CD4-positive, alpha-beta T cell (primary cell): ENCODE measurements around the gene CLCN6. TPM values are rescaled to one million over a fixed set of nuclear protein-coding genes. Genes with fewer than 3 reads are reported as not detected.
A peak's percentile ranks its signal among the peaks of the same experiment; 100 is the strongest.

Experiments used
- ATAC-seq: fragments of 200-7000 bp; cut with Tn5 transposase; one replicate; pipeline ENCODE4 v1.10.0; 2022; ENCODE audit warnings: mild to moderate bottlenecking; ENCODE audit not compliant: poor library complexity
- CTCF ChIA-PET: fragments of 350-600 bp; sonication (Branson Sonifier 250); formaldehyde crosslinking; loops from one replicate; lab custom pipeline; 2021; ENCODE audit warnings: antibody characterized with exemption, inconsistent platforms; lab: Charles Lee
- POLR2A ChIA-PET: fragments of 350-600 bp; sonication (Branson Sonifier 250); formaldehyde crosslinking; loops from one replicate; lab custom pipeline; 2021; ENCODE audit warnings: antibody characterized with exemption, inconsistent platforms; lab: Charles Lee
- DNase-seq, 14 experiments: peaks; one replicate each; pipeline ENCODE4 v3.0.0-alpha.2; 2013 to 2020; ENCODE audit warnings: mixed read lengths in 2 of 14
- H3K27ac ChIP-seq, 2 donors: one replicate each; pipeline versions ENCODE4 v1.5.1 to v1.7.0; 2013; ENCODE audit warnings: low read length in 2 of 2, low read depth in 1 of 2, mild to moderate bottlenecking in 1 of 2
- H3K27me3 ChIP-seq, 2 experiments: 1 replicate in 1 of 2; 2 replicates in 1 of 2; pipeline versions ENCODE4 v1.6.1 to v1.7.0; 2013; ENCODE audit warnings: low read length in 2 of 2, control low read depth in 1 of 2, mild to moderate bottlenecking in 1 of 2, moderate library complexity in 1 of 2; ENCODE audit not compliant: insufficient read depth in 2 of 2, control insufficient read depth in 1 of 2
- H3K36me3 ChIP-seq: one replicate; pipeline ENCODE4 v1.6.1; 2013; ENCODE audit warnings: low read length, control low read depth; ENCODE audit not compliant: insufficient read depth
- H3K4me1 ChIP-seq: one replicate; pipeline ENCODE4 v1.6.1; 2013; ENCODE audit warnings: low read length, control low read depth; ENCODE audit not compliant: insufficient read depth
- H3K4me3 ChIP-seq: one replicate; pipeline ENCODE4 v1.5.1; 2013; ENCODE audit warnings: mild to moderate bottlenecking, low read length, moderate library complexity
- H3K9me3 ChIP-seq, 2 experiments: 1 replicate in 1 of 2; 2 replicates in 1 of 2; pipeline versions ENCODE4 v1.6.1 to v1.7.0; 2013; ENCODE audit warnings: low read length in 2 of 2, mild to moderate bottlenecking in 2 of 2, control low read depth in 1 of 2, moderate library complexity in 1 of 2; ENCODE audit not compliant: control insufficient read depth in 1 of 2, insufficient read depth in 1 of 2
- H3K27ac Mint-ChIP-seq: one replicate; pipeline ENCODE4 v1.8.0; 2020; ENCODE audit warnings: mixed read lengths
- H3K27me3 Mint-ChIP-seq: one replicate; pipeline ENCODE4 v1.8.0; 2021; ENCODE audit warnings: mixed read lengths
- H3K36me3 Mint-ChIP-seq: one replicate; pipeline ENCODE4 v1.8.0; 2021; ENCODE audit warnings: low read depth, mixed read lengths
- H3K4me1 Mint-ChIP-seq: one replicate; pipeline ENCODE4 v1.8.0; 2021; ENCODE audit warnings: low read depth, mixed read lengths
- H3K4me3 Mint-ChIP-seq: one replicate; pipeline ENCODE4 v1.8.0; 2020; ENCODE audit warnings: mild to moderate bottlenecking, mixed read lengths
- H3K9me3 Mint-ChIP-seq: one replicate; pipeline ENCODE4 v1.8.0; 2020; ENCODE audit warnings: mixed read lengths
- CTCF ChIP-seq: fragments of 200-600 bp; IDR thresholded peaks from one replicate; pipeline ENCODE4 v1.8.0; 2022; ENCODE audit warnings: antibody characterized with exemption, mild to moderate bottlenecking
- intact Hi-C, 2 experiments: fragments of 100-400 bp; cut with DNase I in 1 of 2; cut with micrococcal nuclease in 1 of 2; formaldehyde crosslinking; loops; one replicate each; pipeline versions ENCODE4 v1.15.1 to v1.9.0; 2023 to 2025; cut with DNase I, micrococcal nuclease
- total RNA-seq, 174 experiments: library from RNA in 2 of 174; stranded (reverse) in 2 of 174; gene quantifications; one replicate each; pipeline ENCODE4 v1.2.3 and lab custom pipeline; 2021 to 2026

CLCN6 gene
- total RNA-seq, 2 experiments from 2014 or later = 10.9 to 11.2 TPM

- H3K27me3 ChIP-seq = peaks cover 5 to 18% of the 10 kb centered on the region in 2 experiments
- no peaks in the 10 kb centered on the region for H3K4me1 Mint-ChIP-seq
- DNase-seq (peak in 1 of 14 experiments; percentile 8), ATAC-seq (no peak)
- H3K4me3 ChIP-seq = no peak overlapping the region
- CTCF ChIA-PET = no interaction called here
- POLR2A ChIA-PET = no interaction called here
- no peaks in the 10 kb centered on the region for H3K36me3 Mint-ChIP-seq
- peaks cover 10% of the 10 kb centered on the region for H3K4me1 ChIP-seq
- no peak overlapping the region for H3K27ac ChIP-seq
- intact Hi-C loops = no loop called here
- H3K27ac Mint-ChIP-seq = no peak overlapping the region
- H3K27me3 Mint-ChIP-seq = peaks cover 16% of the 10 kb centered on the region
- no peak for TF ChIP-seq CTCF
- peaks cover 0 to 5% of the 10 kb centered on the region in 2 experiments for H3K9me3 ChIP-seq
- H3K4me3 Mint-ChIP-seq = no peak overlapping the region
- no peaks in the 10 kb centered on the region for H3K9me3 Mint-ChIP-seq
- H3K36me3 ChIP-seq = no peaks in the 10 kb centered on the region
These were observed 39.6 kb upstream of the CLCN6 start for GRCh38 chr1:11766429-11766776.

- Mint-ChIP-seq H3K9me3 (no peaks in the 10 kb centered on the region), H3K36me3 (no peaks in the 10 kb centered on the region), H3K27ac (no peak overlapping the region), H3K4me1 (no peaks in the 10 kb centered on the region), H3K27me3 (peaks cover 8% of the 10 kb centered on the region), H3K4me3 (no peak overlapping the region)
- CTCF ChIA-PET = no interaction called here
- intact Hi-C loops = no loop called here
- H3K9me3 ChIP-seq = no peaks in the 10 kb centered on the region
- H3K27me3 ChIP-seq = peaks cover 5% of the 10 kb centered on the region in 2 experiments
- H3K4me3 ChIP-seq = no peak overlapping the region
- no peaks in the 10 kb centered on the region for H3K36me3 ChIP-seq
- H3K27ac ChIP-seq = no peak overlapping the region
- DNase-seq (peak in 1 of 14 experiments; percentile 8), ATAC-seq (no peak)
- POLR2A ChIA-PET = no interaction called here
- TF ChIP-seq CTCF = no peak
- H3K4me1 ChIP-seq = no peaks in the 10 kb centered on the region
These were observed 37.9 kb upstream of the CLCN6 start for GRCh38 chr1:11767922-11768704.

GRCh38 chr1:11768821-11769220 lies 37.2 kb upstream of the CLCN6 start:
- Mint-ChIP-seq H3K4me3 (no peak overlapping the region), H3K9me3 (no peaks in the 10 kb centered on the region), H3K36me3 (no peaks in the 10 kb centered on the region), H3K27me3 (peaks cover 2% of the 10 kb centered on the region), H3K27ac (no peak overlapping the region), H3K4me1 (no peaks in the 10 kb centered on the region)
- intact Hi-C loops = no loop called here
- no peaks in the 10 kb centered on the region for H3K9me3 ChIP-seq
- no peak overlapping the region for H3K27ac ChIP-seq
- peaks cover under 1 to 3% of the 10 kb centered on the region in 2 experiments for H3K27me3 ChIP-seq
- POLR2A ChIA-PET = no interaction called here
- CTCF ChIA-PET = no interaction called here
- no peak for TF ChIP-seq CTCF
- H3K4me1 ChIP-seq = no peaks in the 10 kb centered on the region
- H3K36me3 ChIP-seq = no peaks in the 10 kb centered on the region
- DNase-seq (no peak), ATAC-seq (no peak)
- H3K4me3 ChIP-seq = no peak overlapping the region
